Dermis blood vessel endothelial cell (primary cell): ENCODE measurements around the gene NPRL2. TPM values are rescaled to one million over a fixed set of nuclear protein-coding genes. Genes with fewer than 3 reads are reported as not detected.

Source experiments
- DNase-seq: peaks from one replicate; pipeline ENCODE4 v3.0.0; 2010
- total RNA-seq: library from RNA; depleted of rRNA; stranded (reverse); fragments of >200 nt; gene quantifications from 2 replicates; pipeline ENCODE4 v1.2.3, GENCODE V29; 2014

Gene NPRL2
- total RNA-seq = 14.0 and 16.8 TPM in 2 replicates

- DNase-seq = peak; percentile 96
Observed at GRCh38 chr3:50350527-50351322, at the start of gene NPRL2, which contains the start of gene CYB561D2. Gene NPRL2, minus strand, starts transcription at chr3:50350775. Its CDS starts 123 bp downstream, at chr3:50350652. Gene CYB561D2, plus strand, starts transcription at chr3:50350862. Its CDS starts 572 bp downstream, at chr3:50351434.

DNA sequence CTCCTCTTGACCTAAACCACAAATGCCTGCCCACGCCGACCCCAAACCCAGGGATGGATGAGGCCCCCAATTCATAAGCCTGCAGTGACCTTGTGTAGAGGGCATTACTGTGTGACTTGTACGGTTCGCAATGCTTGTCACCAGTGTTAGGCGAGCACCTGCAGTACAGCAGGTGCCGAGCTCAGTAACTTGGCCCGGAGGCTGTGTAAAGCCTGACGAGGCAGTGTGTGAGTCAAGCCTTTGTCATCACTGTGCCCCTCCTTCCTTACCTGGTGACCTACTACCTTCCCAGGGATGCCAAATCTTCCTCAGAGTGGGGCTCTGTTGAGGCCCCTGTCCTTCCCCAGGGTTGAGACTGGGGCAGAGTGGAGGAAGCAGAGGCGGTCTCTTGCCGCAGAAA, 45.9 kb upstream of the NPRL2 start:
- no peak for DNase-seq

- peak; percentile 4 for DNase-seq
Observed at GRCh38 chr3:50395070-50395860, 44.7 kb upstream of the NPRL2 start.

- DNase-seq = no peak
Observed at GRCh38 chr3:50393061-50393460, 42.5 kb upstream of the NPRL2 start.

DNA sequence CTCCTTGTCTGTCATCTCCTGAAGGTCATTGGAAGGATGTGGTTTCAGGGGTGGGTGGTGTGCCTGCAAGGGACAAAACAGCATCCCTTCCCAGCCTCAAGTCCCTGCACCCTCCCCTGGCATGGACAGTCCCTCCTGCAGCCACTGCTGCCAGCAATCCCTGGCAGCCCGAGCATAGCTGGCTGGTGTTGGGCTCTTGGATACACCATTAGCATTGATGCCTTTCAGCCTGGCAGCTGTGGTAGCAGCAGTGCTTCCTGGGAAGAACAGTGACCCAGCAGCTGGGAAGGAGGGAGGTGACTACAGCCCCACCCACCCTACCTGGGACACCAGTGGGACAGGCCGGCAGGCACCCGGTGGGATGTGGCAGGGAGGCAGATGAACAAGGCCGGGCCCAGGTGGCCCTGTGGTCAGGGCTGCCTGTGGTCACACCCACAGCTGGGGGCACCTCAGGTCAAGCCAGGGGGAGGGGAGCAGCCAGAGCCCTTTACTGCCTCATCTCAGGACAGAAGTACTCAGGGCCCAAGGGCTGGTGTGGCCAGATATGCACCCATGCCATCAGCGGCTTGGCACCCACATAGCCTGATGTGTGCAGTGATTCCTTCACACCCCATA, 41.6 kb upstream of the NPRL2 start:
- DNase-seq = no peak

- peak; percentile 60 for DNase-seq
Observed at GRCh38 chr3:50390508-50391224, 40.1 kb upstream of the NPRL2 start.

- no peak for DNase-seq
Observed at GRCh38 chr3:50389414-50389767, 38.8 kb upstream of the NPRL2 start.

DNA sequence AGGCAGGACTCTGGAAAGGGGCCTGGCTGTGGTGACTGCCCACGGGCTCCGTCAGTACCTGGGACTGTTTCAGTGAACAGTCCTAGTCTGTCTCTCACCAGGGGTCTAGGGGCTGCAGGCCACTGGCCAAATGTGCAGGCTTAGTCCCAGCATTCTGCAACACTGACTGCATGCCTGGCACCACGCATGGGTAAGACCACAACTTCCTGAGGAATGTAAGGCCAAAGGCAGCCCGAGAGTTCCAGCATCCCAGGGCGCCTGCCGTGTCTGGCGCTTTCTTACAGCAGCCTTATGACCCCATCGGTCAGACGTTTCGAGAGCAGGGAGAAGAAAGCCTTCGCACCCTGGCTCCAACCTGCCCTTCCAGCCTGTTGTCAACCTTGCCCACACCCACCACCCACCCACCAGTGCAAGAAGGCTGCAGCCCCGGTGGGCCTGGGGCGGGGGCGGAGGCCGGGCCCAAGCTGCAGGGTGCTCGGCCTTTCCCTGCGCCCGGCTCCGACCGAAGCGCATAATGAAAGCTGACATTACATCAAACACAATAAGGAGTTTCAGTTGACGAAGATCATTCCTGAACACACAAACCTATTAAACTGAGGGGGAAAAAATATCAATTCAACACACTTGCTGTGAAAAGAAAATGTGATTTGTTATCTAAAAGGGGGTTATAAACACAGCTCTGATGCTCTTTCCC, 38.3 kb upstream of the NPRL2 start:
- DNase-seq = no peak

DNA sequence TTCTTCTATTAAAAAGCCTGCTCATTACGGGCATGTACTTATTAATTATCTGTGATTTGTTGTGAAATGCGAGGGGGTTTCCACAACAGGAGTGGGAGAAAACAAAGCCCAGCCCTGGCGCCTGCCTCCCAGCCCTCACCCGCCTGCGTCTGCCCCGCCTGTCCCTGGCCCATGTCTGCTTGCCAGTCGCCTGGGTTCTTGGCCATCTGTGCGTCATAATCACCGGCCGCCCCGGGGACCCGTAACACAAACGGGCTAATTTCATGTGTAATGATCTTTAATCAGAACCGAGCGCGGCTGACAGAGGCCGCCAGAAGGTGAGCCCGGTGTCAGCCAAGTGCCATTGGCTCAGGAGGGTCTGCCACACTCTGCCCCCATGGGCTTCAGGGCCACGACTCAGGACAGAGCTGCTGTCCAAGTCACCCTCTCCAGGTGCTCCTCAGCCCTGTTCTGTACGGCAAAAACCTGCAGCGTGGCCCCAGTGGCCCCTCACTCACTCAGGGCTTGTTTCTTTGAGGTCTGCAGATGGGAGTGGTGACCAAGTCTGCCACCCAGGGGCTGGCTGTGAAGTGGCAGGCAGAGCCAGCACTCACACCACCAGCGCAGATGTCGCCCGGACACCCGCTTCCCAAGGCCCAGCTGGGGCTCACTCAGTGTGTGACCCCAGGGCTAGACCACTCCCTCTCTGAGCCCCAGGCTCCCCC, 37.6 kb upstream of the NPRL2 start:
- peak; percentile 31 for DNase-seq

DNA sequence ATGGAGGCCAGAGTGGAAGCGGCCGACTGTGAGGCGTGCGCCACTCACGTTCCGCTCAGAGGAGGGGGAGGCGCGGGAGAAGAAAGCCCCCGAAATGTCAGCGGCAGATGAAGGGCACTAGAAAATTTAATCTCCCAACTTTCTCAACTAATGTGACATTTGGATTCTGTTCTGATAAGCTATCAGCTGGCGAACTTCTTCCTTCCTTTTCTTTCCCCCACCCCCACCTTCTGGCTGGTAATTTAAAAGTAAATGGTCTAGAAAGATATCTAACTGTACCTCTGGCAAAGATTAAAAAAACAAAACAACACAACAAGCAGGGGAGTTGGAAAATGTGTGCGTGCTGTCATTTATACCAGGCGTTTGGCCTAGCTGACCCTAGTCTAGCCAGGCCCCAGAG, 35.2 kb upstream of the NPRL2 start:
- no peak for DNase-seq

DNA sequence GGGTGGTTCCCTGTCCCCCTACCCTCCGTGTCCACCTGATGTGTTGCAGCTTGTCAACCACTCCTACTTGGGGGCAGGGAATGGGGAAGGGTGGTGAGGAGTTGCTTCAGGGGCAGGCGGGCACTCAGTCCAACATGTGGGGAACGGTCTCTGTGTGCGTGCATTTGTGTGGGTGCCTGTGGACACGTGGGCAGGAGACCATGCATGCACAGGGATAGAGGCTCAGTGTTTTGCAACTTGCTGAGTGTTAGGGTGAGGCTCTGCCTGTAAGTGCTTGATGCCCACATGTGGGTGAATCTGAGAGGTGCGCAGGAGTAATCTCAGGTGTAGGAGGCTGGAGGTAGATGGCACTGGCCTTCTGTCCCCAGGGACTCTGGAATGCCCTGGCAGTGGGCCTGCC, 33.2 kb upstream of the NPRL2 start:
- DNase-seq = no peak

DNA sequence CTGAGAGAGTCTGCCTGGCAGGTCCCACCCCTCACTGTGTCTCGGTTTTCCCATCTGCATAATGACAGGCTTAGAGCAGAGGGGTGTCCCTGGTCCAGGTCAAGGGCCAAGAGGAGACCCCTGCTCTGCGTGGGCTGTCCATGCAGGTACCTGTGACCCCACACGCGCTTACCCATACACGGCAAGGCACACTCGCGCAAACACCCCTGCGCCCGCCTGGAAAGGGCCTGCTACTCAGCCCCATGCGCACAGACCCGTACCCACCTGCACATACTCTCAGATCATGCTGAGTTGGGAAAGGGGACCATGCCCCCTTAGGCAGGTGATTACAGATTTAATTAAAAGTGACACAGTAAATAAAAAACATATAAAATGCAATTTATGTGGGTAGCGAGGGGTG, 32.1 kb upstream of the NPRL2 start:
- DNase-seq = no peak

DNA sequence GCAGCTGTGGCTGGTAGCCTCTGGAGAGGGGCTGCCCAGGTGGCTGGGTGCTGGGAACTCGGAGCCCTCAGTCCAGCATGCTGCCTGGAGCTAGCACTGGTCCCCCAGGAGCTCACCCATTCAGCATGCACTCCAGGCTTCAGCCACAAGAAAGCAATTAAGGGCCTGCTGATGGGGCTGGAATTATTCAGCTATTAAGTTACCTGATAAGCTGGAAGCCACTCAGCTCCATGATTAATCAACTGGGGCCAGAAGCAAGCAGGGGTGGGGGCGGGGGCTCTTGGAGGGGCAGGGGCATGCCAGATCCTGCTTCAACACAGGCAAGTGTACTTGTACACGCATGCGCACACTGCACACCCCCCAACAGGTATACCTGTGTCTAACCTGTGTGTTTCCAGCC, 30.8 kb upstream of the NPRL2 start:
- DNase-seq = no peak

DNA sequence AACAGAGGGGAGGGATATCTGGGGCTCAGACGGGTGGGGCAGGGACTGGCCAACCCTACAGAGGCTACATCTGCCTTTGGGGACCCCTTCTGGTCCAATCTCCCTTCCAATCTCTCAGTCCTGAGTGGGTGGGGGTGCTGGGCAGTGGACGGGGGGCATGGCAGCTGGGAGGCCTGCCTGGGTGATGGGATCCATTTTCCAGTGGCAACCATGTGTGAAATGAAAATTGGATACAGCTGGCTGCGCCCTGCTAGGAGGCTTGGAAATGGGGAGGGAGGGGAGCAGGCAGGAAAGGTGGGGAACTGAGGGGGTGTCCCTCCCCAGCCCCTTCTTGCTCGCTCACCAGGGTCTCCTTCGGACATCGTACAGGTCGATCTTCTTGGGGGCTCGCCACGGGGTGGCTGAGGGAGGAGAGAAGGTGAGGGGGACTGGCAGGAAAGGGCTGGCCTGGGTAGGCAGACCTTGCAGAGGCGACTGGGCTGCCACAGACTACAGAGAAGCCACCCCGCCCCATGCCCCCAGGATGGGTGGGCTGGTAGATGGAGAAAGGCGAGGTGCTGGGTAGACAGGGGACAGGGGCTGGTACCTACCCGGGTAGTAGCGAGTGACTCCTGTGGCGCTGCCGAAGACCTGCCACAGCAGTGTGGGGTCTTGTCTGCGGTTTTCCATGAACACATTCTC, 30.0 kb upstream of the NPRL2 start:
- DNase-seq = no peak

- no peak for DNase-seq
Observed at GRCh38 chr3:50378757-50379156, 28.2 kb upstream of the NPRL2 start.

GRCh38 chr3:50378024-50378423, 27.4 kb upstream of the NPRL2 start:
- no peak for DNase-seq

- DNase-seq = no peak
Observed at GRCh38 chr3:50375258-50375931, 24.8 kb upstream of the NPRL2 start.

DNA sequence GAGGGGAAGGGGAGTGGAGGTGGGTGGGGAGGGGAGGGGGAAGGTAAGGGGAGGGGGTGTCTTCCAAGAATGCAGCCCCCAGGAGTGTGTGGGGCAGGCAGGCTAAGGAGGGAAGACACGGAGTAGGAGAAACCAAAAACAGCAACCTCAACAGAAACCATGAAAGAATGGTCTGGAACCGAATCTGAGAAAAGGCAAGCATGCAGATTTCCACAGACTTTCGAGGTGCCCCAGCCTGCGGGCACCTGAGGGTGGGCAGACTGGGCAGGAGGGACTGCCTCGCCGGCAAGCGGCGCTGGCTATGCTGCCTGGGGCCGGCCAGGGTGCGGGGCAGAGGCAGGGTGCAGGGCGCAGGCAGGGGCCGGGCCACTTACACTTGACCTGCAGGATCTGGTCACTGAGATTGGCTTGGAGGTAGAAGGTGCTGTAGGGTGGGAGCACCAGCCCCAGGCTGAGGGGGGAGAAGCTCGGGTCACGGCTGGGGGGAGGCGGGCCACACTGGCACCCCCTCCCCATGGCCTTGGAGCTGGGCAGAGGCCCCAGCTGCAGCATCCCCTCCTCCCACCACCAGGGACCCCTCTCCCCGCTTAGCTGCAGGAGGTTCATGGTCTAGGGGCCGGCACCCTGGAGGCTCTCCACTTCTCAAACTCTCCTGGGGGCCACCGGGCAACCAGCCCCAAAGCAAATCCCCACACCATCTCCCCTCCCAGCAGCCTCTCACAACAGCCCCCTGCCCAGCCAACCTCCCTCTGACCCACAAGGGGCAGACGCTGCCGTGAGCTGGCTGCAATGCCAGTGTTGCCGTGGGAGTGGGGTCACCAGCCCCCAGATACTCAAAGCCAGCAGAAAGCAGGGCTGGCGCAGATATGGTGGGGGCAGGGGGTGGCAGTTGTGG, 24.0 kb upstream of the NPRL2 start:
- no peak for DNase-seq
